HCT116 (cell line): ENCODE measurements around the gene CAMK2N1. TPM values are rescaled to one million over a fixed set of nuclear protein-coding genes. Genes with fewer than 3 reads are reported as not detected.
A peak's percentile ranks its signal among the peaks of the same experiment; 100 is the strongest.

Experiments used
- ATAC-seq: fragments of 200-7000 bp; cut with Tn5 transposase; 2 replicates; pipeline ENCODE4 v1.9.1; 2020; ENCODE audit warnings: mild to moderate bottlenecking, moderate library complexity
- BruUV-seq: library from RNA; stranded (reverse); fragments of 400-500 nt; replicated peaks from 2 replicates; lab custom pipeline; 2021; lab: Mats Ljungman, UMichigan
- CTCF ChIA-PET: fragments of 300-600 bp; sonication (Branson Sonifier 250); formaldehyde crosslinking; loops from one replicate; lab custom pipeline; 2021; ENCODE audit warnings: antibody characterized with exemption; lab: Charles Lee
- POLR2A ChIA-PET: fragments of 300-600, 350-600 bp; sonication (Branson Sonifier 250); formaldehyde crosslinking; loops from one replicate; lab custom pipeline; 2021; ENCODE audit warnings: antibody characterized with exemption; lab: Charles Lee
- RAD21 ChIA-PET, 2 experiments: fragments of 300-600 bp; sonication (Branson Sonifier 250); formaldehyde crosslinking; loops; one replicate each; lab custom pipeline; 2023; ENCODE audit warnings: low total read pairs in 2 of 2; ENCODE audit not compliant: uncharacterized antibody in 2 of 2, unreplicated experiment in 2 of 2, low non-redundant PET in 1 of 2; lab: Charles Lee
- DNase-seq: peaks from one replicate; pipeline ENCODE4 v3.0.0-alpha.2; 2010; ENCODE audit warnings: low read depth, low spot score
- H2AFZ ChIP-seq: fragments of 200-600 bp; shearing (Covaris generic), sonication (generic); 2 replicates; pipeline ENCODE4 v1.6.1; 2017; ENCODE audit warnings: low read depth, mixed run types, mixed read lengths, antibody characterized with exemption, low read length; ENCODE audit not compliant: poor library complexity, severe bottlenecking
- H3K27ac ChIP-seq: 2 replicates; pipeline ENCODE4 v1.5.1; 2012; ENCODE audit warnings: low read depth, low read length
- H3K27me3 ChIP-seq: fragments of 200-600 bp; sonication (generic); 2 replicates; pipeline ENCODE4 v1.6.1; 2016; ENCODE audit warnings: mixed run types, low read length, mixed read lengths; ENCODE audit not compliant: insufficient read depth
- H3K36me3 ChIP-seq, 2 experiments: fragments of 200-500 bp in 1 of 2; fragments of 200-600 bp in 1 of 2; sonication (Bioruptor generic) in 1 of 2; sonication (generic) in 1 of 2; 2 replicates each; pipeline versions ENCODE4 v1.5.1 to v1.6.1; 2014 to 2016; ENCODE audit warnings: low read length in 2 of 2, inconsistent platforms in 1 of 2, mixed read lengths in 1 of 2, mixed run types in 1 of 2; ENCODE audit not compliant: insufficient read depth in 2 of 2, control insufficient read depth in 1 of 2
- H3K4me1 ChIP-seq, 2 experiments: fragments of 200-600 bp in 1 of 2; sonication (generic) in 1 of 2; 2 replicates each; pipeline versions ENCODE4 v1.5.1 to v1.6.1; 2012 to 2017; ENCODE audit warnings: low read length in 2 of 2, inconsistent platforms in 1 of 2, mild to moderate bottlenecking in 1 of 2, mixed read lengths in 1 of 2, mixed run types in 1 of 2, moderate library complexity in 1 of 2; ENCODE audit not compliant: insufficient read depth in 2 of 2, control insufficient read depth in 1 of 2
- H3K4me2 ChIP-seq: fragments of 200-600 bp; sonication (generic); 2 replicates; pipeline ENCODE4 v1.6.1; 2017; ENCODE audit warnings: mixed run types, low read length, mixed read lengths
- H3K4me3 ChIP-seq, 2 experiments: fragments of 200-600 bp in 1 of 2; sonication (generic) in 1 of 2; replicated peaks in 1 of 2; 2 replicates each; pipeline ENCODE4 v1.5.1; 2011 to 2016; ENCODE audit warnings: low read length in 2 of 2, control low read depth in 1 of 2, low read depth in 1 of 2, mild to moderate bottlenecking in 1 of 2, mixed read lengths in 1 of 2, mixed run types in 1 of 2
- H3K79me2 ChIP-seq: fragments of 200-600 bp; sonication (generic); 2 replicates; pipeline ENCODE4 v1.6.1; 2017; ENCODE audit warnings: mild to moderate bottlenecking, mixed run types, low read length, moderate library complexity, mixed read lengths; ENCODE audit not compliant: insufficient read depth
- H3K9ac ChIP-seq: fragments of 200-600 bp; sonication (generic); 2 replicates; pipeline ENCODE4 v1.6.1; 2016; ENCODE audit warnings: low read length, mixed read lengths
- H3K9me2 ChIP-seq: fragments of 200-600 bp; sonication (generic), shearing (Covaris generic); 2 replicates; pipeline ENCODE4 v1.6.1; 2017; ENCODE audit warnings: mixed run types, mild to moderate bottlenecking, moderate library complexity; ENCODE audit not compliant: insufficient read depth
- H3K9me3 ChIP-seq, 2 experiments: fragments of 200-500 bp in 1 of 2; fragments of 200-600 bp in 1 of 2; sonication (Bioruptor generic) in 1 of 2; sonication (generic) in 1 of 2; 2 replicates each; pipeline ENCODE4 v1.6.1; 2014 to 2017; ENCODE audit warnings: low read length in 2 of 2, mixed read lengths in 2 of 2, inconsistent platforms in 1 of 2, low read depth in 1 of 2, mild to moderate bottlenecking in 1 of 2, mixed run types in 1 of 2, moderate library complexity in 1 of 2; ENCODE audit not compliant: control insufficient read depth in 1 of 2, insufficient read depth in 1 of 2
- H4K20me1 ChIP-seq: fragments of 200-600 bp; sonication (generic), shearing (Covaris generic); 2 replicates; pipeline ENCODE4 v1.6.1; 2017; ENCODE audit warnings: mixed run types, mild to moderate bottlenecking, moderate library complexity; ENCODE audit not compliant: insufficient read depth
- ATF3 ChIP-seq: IDR thresholded peaks from 2 replicates; pipeline ENCODE4 v1.6.1; 2012
- CEBPB ChIP-seq: IDR thresholded peaks from 2 replicates; pipeline ENCODE4 v1.6.1; 2012; ENCODE audit warnings: low read depth
- EGR1 ChIP-seq: IDR thresholded peaks from 2 replicates; pipeline ENCODE4 v1.6.1; 2012; ENCODE audit warnings: low read depth
- ELF1 ChIP-seq: IDR thresholded peaks from 2 replicates; pipeline ENCODE4 v1.6.1; 2012; ENCODE audit warnings: low read depth, borderline replicate concordance
- EZH2 ChIP-seq: fragments of 200-600 bp; sonication (generic); IDR thresholded peaks from 2 replicates; pipeline ENCODE4 v1.6.1; 2017; ENCODE audit warnings: antibody characterized with exemption, mixed run types
- EZH2phosphoT487 ChIP-seq: fragments of 200-600 bp; IDR thresholded peaks from 2 replicates; pipeline ENCODE4 v1.6.1; 2018; ENCODE audit warnings: antibody characterized with exemption, borderline replicate concordance
- FOSL1 ChIP-seq: IDR thresholded peaks from 2 replicates; pipeline ENCODE4 v1.6.1; 2012; ENCODE audit warnings: low read depth
- JUND ChIP-seq: IDR thresholded peaks from 2 replicates; pipeline ENCODE4 v1.6.1; 2012
- RAD21 ChIP-seq: IDR thresholded peaks from 2 replicates; pipeline ENCODE4 v1.6.1; 2012; ENCODE audit warnings: low read depth, mild to moderate bottlenecking
- intact Hi-C: fragments of 100-400 bp; cut with micrococcal nuclease; formaldehyde crosslinking; loops from 2 replicates; pipeline ENCODE4 v1.10.0; 2022
- total RNA-seq: library from RNA; stranded (reverse); gene quantifications from one replicate; pipeline ENCODE4 v1.2.1, GENCODE V29; 2021; ENCODE audit not compliant: unreplicated experiment

CAMK2N1 gene
- total RNA-seq, 1 experiment from 2014 or later: 20.5 TPM

- no peaks in the 10 kb centered on the region for H3K36me3 ChIP-seq
- H3K4me1 ChIP-seq: peaks cover 0 to 9% of the 10 kb centered on the region in 2 experiments; a peak in 2 of 4 replicates
- no peak overlapping the region for H3K4me2 ChIP-seq
- H3K9ac ChIP-seq: no peak overlapping the region
- TF ChIP-seq RAD21 (peak; percentile 24; the same call in 1 of the 2 replicates), JUND (no peak), EZH2 (no peak), FOSL1 (no peak), EZH2phosphoT487 (no peak), CEBPB (no peak), ATF3 (no peak), EGR1 (no peak), ELF1 (no peak)
- H3K27me3 ChIP-seq: no peaks in the 10 kb centered on the region
- H4K20me1 ChIP-seq: no peaks in the 10 kb centered on the region
- H3K9me3 ChIP-seq: no peaks in the 10 kb centered on the region
- ATAC-seq: no peak
- intact Hi-C loops: loop anchor here (5.0 kb wide), 2 partner anchors 71 to 199 kb away; partner anchors contain the start of gene PINK1
- ChIA-PET CTCF (interaction anchor here (0.6 to 6.1 kb wide), 3 partner anchors 49 to 71 kb away, joined by 3 to 29 read pairs (median 10); no protein-coding TSS in a partner anchor), POLR2A (no interaction called here), RAD21 (no interaction called here)
- BruUV-seq: no TSS peak
- no peak overlapping the region for H3K4me3 ChIP-seq
- H3K9me2 ChIP-seq: no peaks in the 10 kb centered on the region
- no peak overlapping the region for H3K27ac ChIP-seq
- no peak overlapping the region for H2AFZ ChIP-seq
- no peak for DNase-seq
- H3K79me2 ChIP-seq: no peaks in the 10 kb centered on the region
Measured at GRCh38 chr1:20432891-20433290, 53.1 kb downstream of the CAMK2N1 start.

Other genes starting within 250 kb of the CAMK2N1 start
- gene VWA5B1, start 195.3 kb downstream of the CAMK2N1 start, total RNA-seq: not detected
- gene MUL1, start 21.9 kb upstream of the CAMK2N1 start, total RNA-seq: 24.7 TPM
- not detected for gene FAM43B, start 66.4 kb upstream of the CAMK2N1 start, total RNA-seq
- gene CDA, start 102.9 kb upstream of the CAMK2N1 start, total RNA-seq: 28.6 TPM
- gene PINK1, start 147.2 kb upstream of the CAMK2N1 start, total RNA-seq: 29.4 TPM
- gene DDOST, start 175.2 kb upstream of the CAMK2N1 start, total RNA-seq: 387 TPM
- gene KIF17, start 231.8 kb upstream of the CAMK2N1 start, total RNA-seq: 2.4 TPM
- 10.4 TPM for gene SH2D5, start 246.5 kb upstream of the CAMK2N1 start, total RNA-seq